ENCODE data around the gene JARID2.

JARID2 gene

GRCh38 chr6:15317251-15317650 is 71.4 kb downstream of the JARID2 start:
- H3K27me3 ChIP-seq (ENCODE audit: low read length) = no peaks in the 10 kb centered on the region
- H3K79me2 ChIP-seq (ENCODE audit: insufficient read depth, low read length) = no peaks in the 10 kb centered on the region
- no peak overlapping the region for H3K9ac ChIP-seq (ENCODE audit: low read length)
- no peak overlapping the region for H2AFZ ChIP-seq (ENCODE audit: low read depth, low read length, severe bottlenecking)
- no peak overlapping the region for H3K4me2 ChIP-seq (ENCODE audit: low read depth, low read length, poor library complexity, severe bottlenecking)
- TF ChIP-seq CTCF (IDR thresholded peaks at IDR 0.05; ENCODE audit: insufficient read depth, low read length, poor library complexity, severe bottlenecking) (no peak), EZH2phosphoT487 (conservative IDR thresholded peaks at IDR 0.05; ENCODE audit: low read length) (no peak)
- H3K36me3 ChIP-seq (ENCODE audit: low read length) = no peaks in the 10 kb centered on the region
- no peaks in the 10 kb centered on the region for H3K9me2 ChIP-seq (replicated peaks; ENCODE audit: insufficient read depth, low read length)
- H3K4me3 ChIP-seq (ENCODE audit: insufficient read depth, low read length, poor library complexity, severe bottlenecking) = no peak overlapping the region
- H3K9me3 ChIP-seq (ENCODE audit: insufficient read depth, low read length) = no peaks in the 10 kb centered on the region
- peaks cover 20% of the 10 kb centered on the region; the same call in 1 of the 2 replicates for H4K20me1 ChIP-seq (ENCODE audit: low read depth, low read length)
- H3F3A ChIP-seq (ENCODE audit: insufficient read depth) = no peaks in the 10 kb centered on the region
- no peak overlapping the region for H3K27ac ChIP-seq (ENCODE audit: low read depth, low read length)

GRCh38 chr6:15317934-15318902 is 72.3 kb downstream of the JARID2 start:
- H3K4me3 ChIP-seq (ENCODE audit: insufficient read depth, low read length, poor library complexity, severe bottlenecking) = no peak overlapping the region
- H4K20me1 ChIP-seq (ENCODE audit: low read depth, low read length) = peaks cover 20% of the 10 kb centered on the region; the same call in 1 of the 2 replicates
- H3K9ac ChIP-seq (ENCODE audit: low read length) = no peak overlapping the region
- H3K9me3 ChIP-seq (ENCODE audit: insufficient read depth, low read length) = no peaks in the 10 kb centered on the region
- no peak overlapping the region for H3K27ac ChIP-seq (ENCODE audit: low read depth, low read length)
- TF ChIP-seq EZH2phosphoT487 (conservative IDR thresholded peaks at IDR 0.05; ENCODE audit: low read length) (no peak), CTCF (IDR thresholded peaks at IDR 0.05; ENCODE audit: insufficient read depth, low read length, poor library complexity, severe bottlenecking) (no peak)
- no peaks in the 10 kb centered on the region for H3K36me3 ChIP-seq (ENCODE audit: low read length)
- no peaks in the 10 kb centered on the region for H3K79me2 ChIP-seq (ENCODE audit: insufficient read depth, low read length)
- H3K9me2 ChIP-seq (replicated peaks; ENCODE audit: insufficient read depth, low read length) = no peaks in the 10 kb centered on the region
- H2AFZ ChIP-seq (ENCODE audit: low read depth, low read length, severe bottlenecking) = no peak overlapping the region
- H3K4me2 ChIP-seq (ENCODE audit: low read depth, low read length, poor library complexity, severe bottlenecking) = no peak overlapping the region
- H3K27me3 ChIP-seq (ENCODE audit: low read length) = no peaks in the 10 kb centered on the region
- no peaks in the 10 kb centered on the region for H3F3A ChIP-seq (ENCODE audit: insufficient read depth)

- TF ChIP-seq EZH2phosphoT487 (conservative IDR thresholded peaks at IDR 0.05; ENCODE audit: low read length) (no peak), CTCF (IDR thresholded peaks at IDR 0.05; ENCODE audit: insufficient read depth, low read length, poor library complexity, severe bottlenecking) (no peak)
- H3K27me3 ChIP-seq (ENCODE audit: low read length) = no peaks in the 10 kb centered on the region
- H3K36me3 ChIP-seq (ENCODE audit: low read length) = no peaks in the 10 kb centered on the region
- peaks cover 12% of the 10 kb centered on the region; the same call in 1 of the 2 replicates for H4K20me1 ChIP-seq (ENCODE audit: low read depth, low read length)
- no peaks in the 10 kb centered on the region for H3F3A ChIP-seq (ENCODE audit: insufficient read depth)
- no peak overlapping the region for H3K27ac ChIP-seq (ENCODE audit: low read depth, low read length)
- H3K4me3 ChIP-seq (ENCODE audit: insufficient read depth, low read length, poor library complexity, severe bottlenecking) = no peak overlapping the region
- no peak overlapping the region for H2AFZ ChIP-seq (ENCODE audit: low read depth, low read length, severe bottlenecking)
- H3K4me2 ChIP-seq (ENCODE audit: low read depth, low read length, poor library complexity, severe bottlenecking) = no peak overlapping the region
- H3K9ac ChIP-seq (ENCODE audit: low read length) = no peak overlapping the region
- no peaks in the 10 kb centered on the region for H3K9me2 ChIP-seq (replicated peaks; ENCODE audit: insufficient read depth, low read length)
- H3K79me2 ChIP-seq (ENCODE audit: insufficient read depth, low read length) = no peaks in the 10 kb centered on the region
- H3K9me3 ChIP-seq (ENCODE audit: insufficient read depth, low read length) = no peaks in the 10 kb centered on the region
Observed at GRCh38 chr6:15319677-15320076, 73.8 kb downstream of the JARID2 start.

All from SU-DHL-6 (cell line).